ENCODE data around the gene EML3. TPM values are rescaled to one million over a fixed set of nuclear protein-coding genes. Genes with fewer than 3 reads are reported as not detected.

EML3 gene
- total and polyA plus RNA-seq, 2 of the 13 experiments (the other 11 are each of a cell fraction or from before 2014, with no cell fraction given): 10.6 to 12.3 TPM

- no peak for TF ChIP-seq ZNF20 (CRISPR knock-in tag; IDR thresholded peaks at IDR 0.05)
- TF ChIP-seq ZNF205 (CRISPR knock-in tag; IDR thresholded peaks at IDR 0.05): no peak
- no peak for TF ChIP-seq THYN1 (CRISPR knock-in tag; IDR thresholded peaks at IDR 0.05; ENCODE audit: borderline replicate concordance, low read depth)
- no peak for TF ChIP-seq ZFP36L1 (CRISPR knock-in tag; IDR thresholded peaks at IDR 0.05)
- TF ChIP-seq BCL6 (CRISPR knock-in tag; IDR thresholded peaks at IDR 0.05): no peak; the same call in 1 of the 2 replicates
- no peak for TF ChIP-seq MIER2 (CRISPR knock-in tag; IDR thresholded peaks at IDR 0.05)
- TF ChIP-seq ZNF34 (CRISPR knock-in tag; IDR thresholded peaks at IDR 0.05; ENCODE audit: borderline replicate concordance): no peak
- TF ChIP-seq ZNF563 (CRISPR knock-in tag; IDR thresholded peaks at IDR 0.05): peak; percentile 90
- TF ChIP-seq ZNF703 (CRISPR knock-in tag; IDR thresholded peaks at IDR 0.05; ENCODE audit: borderline replicate concordance): no peak
- no peak for TF ChIP-seq ATF1 (CRISPR knock-in tag; IDR thresholded peaks at IDR 0.05)
- TF ChIP-seq MIXL1 (CRISPR knock-in tag; IDR thresholded peaks at IDR 0.05): no peak
- TF ChIP-seq RNF219 (CRISPR knock-in tag; IDR thresholded peaks at IDR 0.05): no peak
- TF ChIP-seq BCL3 (CRISPR knock-in tag; IDR thresholded peaks at IDR 0.05): no peak
- TF ChIP-seq PCBP2 (optimal IDR thresholded peaks at IDR 0.05; ENCODE audit: low read depth, low read length, poor library complexity, severe bottlenecking): no peak
- TF ChIP-seq PHF5A (CRISPR knock-in tag; IDR thresholded peaks at IDR 0.05; ENCODE audit: low read depth, unreplicated experiment): no peak
- TF ChIP-seq ZNF879 (CRISPR knock-in tag; IDR thresholded peaks at IDR 0.05): peak; percentile 84
- TF ChIP-seq ZBTB8A (CRISPR knock-in tag; IDR thresholded peaks at IDR 0.05; ENCODE audit: borderline replicate concordance, low read depth): 0 out of 2 replicates have a peak, but pooled peaks have one; percentile 37
- TF ChIP-seq ZNF282 (IDR thresholded peaks at IDR 0.05; ENCODE audit: partially characterized antibody): no peak
- no peak for TF ChIP-seq SMAD9 (CRISPR knock-in tag; IDR thresholded peaks at IDR 0.05)
- TF ChIP-seq MEF2D (CRISPR knock-in tag; IDR thresholded peaks at IDR 0.05): no peak
- peak; percentile 73 for TF ChIP-seq TAF1 (CRISPR knock-in tag; IDR thresholded peaks at IDR 0.05)
- TF ChIP-seq, protein P1, sequence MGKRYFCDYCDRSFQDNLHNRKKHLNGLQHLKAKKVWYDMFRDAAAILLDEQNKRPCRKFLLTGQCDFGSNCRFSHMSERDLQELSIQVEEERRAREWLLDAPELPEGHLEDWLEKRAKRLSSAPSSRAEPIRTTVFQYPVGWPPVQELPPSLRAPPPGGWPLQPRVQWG (CRISPR knock-in tag; IDR thresholded peaks at IDR 0.05; ENCODE audit: borderline replicate concordance, low read depth): no peak
- no peak for TF ChIP-seq ZNF878 (CRISPR knock-in tag; IDR thresholded peaks at IDR 0.05)
- no peak for TF ChIP-seq MTA1 (CRISPR knock-in tag; IDR thresholded peaks at IDR 0.05; ENCODE audit: borderline replicate concordance)
- peak; percentile 14; the same call in 1 of the 2 replicates for TF ChIP-seq ZNF768 (CRISPR knock-in tag; IDR thresholded peaks at IDR 0.05)
- peak; percentile 53; the same call in 1 of the 2 replicates for TF ChIP-seq KAT7 (CRISPR knock-in tag; IDR thresholded peaks at IDR 0.05; ENCODE audit: borderline replicate concordance)
- no peak for TF ChIP-seq ZNF597 (CRISPR knock-in tag; IDR thresholded peaks at IDR 0.05)
These were observed 11.0 kb downstream of the EML3 start, which contains the start of gene MTA2 (continued) for GRCh38 chr11:62601372-62602140.

Data from HepG2 (cell line).